Activated naive CD8-positive, alpha-beta T cell treated with anti-CD3 and anti-CD28 coated beads, Interleukin-2, amount 10 ng/mL, durations not matched to agents 7 days and 5 days (primary cell): Measurements from ENCODE around the gene XPO6. TPM values are rescaled to one million over a fixed set of nuclear protein-coding genes. Genes with fewer than 3 reads are reported as not detected.

Experiments used
- ATAC-seq: fragments of 150-1000 bp; cut with Tn5 transposase; one replicate; pipeline ENCODE4 v1.10.0; 2021; ENCODE audit warnings: low read depth, moderate library complexity
- POLR2A ChIA-PET: fragments of 350-600 bp; sonication (Branson Sonifier 250); formaldehyde crosslinking; loops from one replicate; lab custom pipeline; 2021; ENCODE audit warnings: antibody characterized with exemption; lab: Charles Lee
- DNase-seq: peaks from one replicate; pipeline ENCODE4 v3.0.0; 2021
- H3K27ac Mint-ChIP-seq: one replicate; pipeline ENCODE4 v1.8.0; 2022; ENCODE audit warnings: mild to moderate bottlenecking, mixed read lengths
- H3K27me3 Mint-ChIP-seq: one replicate; pipeline ENCODE4 v1.8.0; 2022; ENCODE audit warnings: mild to moderate bottlenecking, moderate library complexity, mixed read lengths
- H3K36me3 Mint-ChIP-seq: one replicate; pipeline ENCODE4 v1.8.0; 2021; ENCODE audit warnings: mild to moderate bottlenecking, mixed read lengths
- H3K4me1 Mint-ChIP-seq: one replicate; pipeline ENCODE4 v1.8.0; 2021; ENCODE audit warnings: mixed read lengths
- H3K4me3 Mint-ChIP-seq: one replicate; pipeline ENCODE4 v1.8.0; 2022; ENCODE audit warnings: mild to moderate bottlenecking, moderate library complexity, mixed read lengths
- H3K9me3 Mint-ChIP-seq: one replicate; pipeline ENCODE4 v1.8.0; 2021; ENCODE audit warnings: mixed read lengths
- total RNA-seq, 2 experiments: library from RNA; stranded (reverse); gene quantifications; one replicate each; pipeline ENCODE4 v1.2.3, GENCODE V29; 2021

XPO6 gene
- total RNA-seq, 2 experiments from 2014 or later = 261 to 280 TPM

DNA sequence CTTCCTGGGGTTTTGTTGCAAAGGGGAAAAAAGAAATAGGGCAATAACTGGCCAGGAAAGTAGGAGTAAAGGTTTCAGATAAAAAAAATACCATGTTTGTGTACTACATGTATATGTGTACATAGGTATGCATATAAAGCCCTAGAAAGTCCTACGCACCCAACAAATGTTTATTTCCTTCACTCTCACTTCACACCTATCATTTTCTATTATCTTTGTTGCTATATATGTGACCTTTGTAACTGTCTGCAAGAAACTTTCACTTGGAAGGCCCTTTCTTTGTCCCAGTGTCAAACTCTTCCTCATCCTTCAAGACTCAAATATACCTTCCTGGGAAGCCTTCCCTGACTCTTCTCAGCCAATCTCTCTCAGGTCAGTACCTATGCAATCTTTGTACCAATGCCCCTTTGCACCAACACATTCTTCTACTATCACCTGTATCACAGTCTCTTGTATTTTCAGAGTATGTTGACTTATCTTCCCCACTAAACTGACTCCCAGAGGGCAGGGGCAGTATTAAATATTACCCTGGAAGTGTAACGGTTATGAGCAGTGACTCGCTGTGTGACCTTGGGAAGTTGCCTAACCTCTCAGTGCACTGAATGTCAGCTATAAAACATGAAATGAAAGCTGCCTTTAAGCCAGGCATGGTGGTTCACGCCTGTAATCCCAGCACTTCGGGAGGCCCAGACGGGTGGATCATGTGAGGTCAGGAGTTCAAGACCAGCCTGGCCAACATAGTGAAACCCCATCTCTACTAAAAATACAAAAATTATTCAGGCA, 6.5 kb downstream of the XPO6 start:
- no peak for ATAC-seq
- H3K36me3 Mint-ChIP-seq = peaks cover 46% of the 10 kb centered on the region
- POLR2A ChIA-PET = interaction anchor here (0.7 to 0.9 kb wide), 2 partner anchors 26 to 61 kb away, joined by 3 to 4 read pairs; no protein-coding TSS in a partner anchor
- no peak overlapping the region for H3K4me3 Mint-ChIP-seq
- H3K4me1 Mint-ChIP-seq = peaks cover 45% of the 10 kb centered on the region
- DNase-seq = no peak
- no peaks in the 10 kb centered on the region for H3K27me3 Mint-ChIP-seq
- H3K27ac Mint-ChIP-seq = no peak overlapping the region
- H3K9me3 Mint-ChIP-seq = no peaks in the 10 kb centered on the region

DNA sequence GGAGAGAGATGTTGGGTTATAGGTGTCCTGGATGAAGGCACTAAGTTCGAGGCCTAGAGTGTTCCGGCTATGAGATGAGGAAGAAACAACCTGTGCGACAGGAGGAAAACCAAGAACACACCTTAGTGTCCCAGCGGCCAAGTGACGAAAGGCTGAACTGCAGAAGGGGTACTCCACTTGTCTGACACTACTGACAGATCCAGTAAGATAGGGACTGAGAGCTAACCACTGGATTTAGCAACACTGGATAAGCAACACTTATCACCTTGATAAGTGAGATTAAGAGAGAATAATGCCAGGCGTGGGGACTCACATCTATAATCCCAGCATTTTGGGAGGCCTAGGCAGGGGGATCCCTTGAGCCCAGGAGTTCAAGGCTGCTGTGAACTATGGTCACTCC, 7.1 kb downstream of the XPO6 start:
- POLR2A ChIA-PET = interaction anchor here (0.9 to 1.0 kb wide), 2 partner anchors 11 to 26 kb away, joined by 3 to 5 read pairs; no protein-coding TSS in a partner anchor

DNA sequence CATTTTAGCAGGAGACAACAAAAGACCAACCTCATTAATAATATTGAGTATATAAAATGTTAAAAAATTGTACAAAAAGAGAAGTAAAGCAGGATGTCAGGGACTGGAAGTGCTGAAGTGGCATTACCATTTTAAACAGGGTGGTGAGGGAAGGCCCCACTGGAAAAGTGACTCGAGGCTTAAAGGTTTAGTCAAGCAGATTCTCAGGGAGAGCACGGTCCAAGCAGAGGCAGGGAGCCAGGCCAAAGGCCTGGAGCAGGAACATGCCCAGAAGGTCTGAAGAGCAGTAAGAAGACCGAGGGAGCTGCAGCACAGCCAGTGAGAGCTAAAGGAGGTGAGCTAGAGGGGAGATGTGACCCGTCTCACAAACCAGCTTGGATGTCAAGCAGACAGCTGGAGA, 7.6 kb downstream of the XPO6 start:
- ATAC-seq = no peak
- DNase-seq = no peak
- H3K4me3 Mint-ChIP-seq = no peak overlapping the region
- H3K27me3 Mint-ChIP-seq = no peaks in the 10 kb centered on the region
- H3K36me3 Mint-ChIP-seq = peaks cover 49% of the 10 kb centered on the region
- H3K4me1 Mint-ChIP-seq = peaks cover 42% of the 10 kb centered on the region
- POLR2A ChIA-PET = interaction anchor here (0.9 to 1.0 kb wide), 2 partner anchors 11 to 25 kb away, joined by 3 to 5 read pairs; no protein-coding TSS in a partner anchor
- H3K9me3 Mint-ChIP-seq = no peaks in the 10 kb centered on the region
- H3K27ac Mint-ChIP-seq = no peak overlapping the region

More for the DNA sequence above, 7.1 kb downstream of the XPO6 start:
- Mint-ChIP-seq H3K27ac (no peak overlapping the region), H3K9me3 (no peaks in the 10 kb centered on the region), H3K4me1 (peaks cover 44% of the 10 kb centered on the region), H3K36me3 (peaks cover 51% of the 10 kb centered on the region), H3K4me3 (no peak overlapping the region), H3K27me3 (no peaks in the 10 kb centered on the region)
- DNase-seq (no peak), ATAC-seq (no peak)

DNA sequence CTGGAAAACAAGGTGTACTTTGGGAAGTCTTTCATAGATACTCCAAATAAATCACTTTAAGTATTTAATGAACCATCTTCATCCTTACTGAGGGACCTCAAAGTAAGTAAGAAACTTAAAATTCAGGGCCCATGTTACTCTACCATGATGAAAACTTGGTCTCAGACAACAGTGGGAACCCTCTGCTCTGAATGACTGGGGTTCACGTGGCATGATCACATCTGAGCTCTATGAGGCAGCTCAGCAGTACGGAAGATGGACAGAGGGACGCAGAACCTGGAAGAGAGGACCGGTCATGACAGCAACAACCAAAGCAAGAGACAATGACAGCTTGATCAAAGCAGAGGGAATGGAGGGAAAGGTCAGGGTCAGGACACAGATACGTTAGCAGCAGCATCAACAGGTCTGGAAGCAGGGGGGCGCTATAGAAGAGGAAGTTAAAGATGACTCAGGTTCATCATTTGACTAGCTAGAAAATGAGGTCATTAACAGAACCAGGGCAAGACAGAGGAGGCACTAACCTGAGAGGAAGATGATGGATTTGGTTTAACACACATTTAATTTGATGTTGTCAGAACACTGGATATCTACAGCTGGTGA, 9.5 kb downstream of the XPO6 start:
- H3K4me1 Mint-ChIP-seq = peaks cover 30% of the 10 kb centered on the region
- peaks cover 35% of the 10 kb centered on the region for H3K36me3 Mint-ChIP-seq
- DNase-seq (no peak), ATAC-seq (peak; percentile 63)
- no peaks in the 10 kb centered on the region for H3K27me3 Mint-ChIP-seq
- H3K4me3 Mint-ChIP-seq = peak overlapping the region; percentile 28
- POLR2A ChIA-PET = interaction anchor here (1.2 kb wide), 1 partner anchor 9 kb away, joined by 4 read pairs; no protein-coding TSS in a partner anchor
- H3K27ac Mint-ChIP-seq = peak overlapping the region; percentile 71
- no peaks in the 10 kb centered on the region for H3K9me3 Mint-ChIP-seq

DNA sequence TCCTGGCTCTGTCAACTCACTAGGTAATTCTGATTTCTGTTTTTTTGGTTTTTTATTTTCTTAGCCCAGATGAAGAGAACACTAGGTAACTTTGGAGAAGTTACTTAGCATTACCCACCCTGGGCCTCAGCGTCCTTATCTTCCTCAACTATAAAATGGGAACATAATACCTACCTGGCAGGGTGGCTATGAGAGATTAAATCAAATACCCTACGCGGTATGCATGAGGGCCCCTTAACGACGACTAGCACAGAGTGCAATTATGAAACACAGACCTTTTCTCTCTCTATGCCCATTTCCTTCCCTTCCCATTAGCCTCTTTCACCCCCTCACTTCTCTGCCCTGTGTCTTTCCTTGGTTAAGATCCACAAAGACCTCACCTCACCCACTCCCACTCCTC, 11.1 kb downstream of the XPO6 start:
- Mint-ChIP-seq H3K36me3 (peaks cover 28% of the 10 kb centered on the region), H3K4me3 (no peak overlapping the region), H3K4me1 (peaks cover 35% of the 10 kb centered on the region), H3K27me3 (no peaks in the 10 kb centered on the region), H3K27ac (peak overlapping the region; percentile 81), H3K9me3 (no peaks in the 10 kb centered on the region)
- DNase-seq = no peak
- POLR2A ChIA-PET = interaction anchor here (0.7 kb wide), 1 partner anchor 15 kb away, joined by 3 read pairs; no protein-coding TSS in a partner anchor
- no peak for ATAC-seq

DNA sequence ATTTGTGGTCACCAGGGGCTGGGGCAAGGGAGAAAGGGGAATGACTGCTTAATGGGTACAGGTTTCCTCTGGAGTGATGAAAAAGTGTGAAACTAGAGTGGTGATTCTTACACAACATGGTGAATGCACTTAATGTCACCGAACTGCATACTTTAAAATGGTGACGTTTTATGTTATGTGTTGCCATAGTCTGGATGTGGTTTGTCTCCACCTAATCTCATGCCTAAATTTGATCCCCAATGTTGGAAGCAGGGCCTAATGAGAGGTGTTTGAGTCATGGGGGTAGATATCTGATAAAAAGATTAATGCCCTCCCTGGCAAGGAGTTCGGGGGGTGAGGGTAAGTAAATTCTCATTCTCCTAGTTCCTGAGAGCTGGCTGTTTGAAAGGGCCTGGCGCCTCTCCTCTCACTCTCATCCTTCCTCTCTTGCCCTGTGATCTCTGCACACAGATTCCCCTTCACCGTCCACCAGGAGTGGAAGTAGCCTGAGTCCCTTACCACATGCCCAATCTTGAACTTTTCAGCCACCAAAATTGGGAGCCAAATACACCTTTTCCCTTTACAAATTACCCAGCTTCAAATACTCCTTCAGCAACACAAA, 15.3 kb downstream of the XPO6 start:
- no peaks in the 10 kb centered on the region for H3K9me3 Mint-ChIP-seq
- H3K27me3 Mint-ChIP-seq = no peaks in the 10 kb centered on the region
- no peak for DNase-seq
- peak overlapping the region; percentile 86 for H3K27ac Mint-ChIP-seq
- POLR2A ChIA-PET = interaction anchor here (0.5 to 1.3 kb wide), 3 partner anchors 14 to 17 kb away, joined by 3 to 9 read pairs (median 3); no protein-coding TSS in a partner anchor
- H3K4me3 Mint-ChIP-seq = no peak overlapping the region
- ATAC-seq = no peak
- H3K4me1 Mint-ChIP-seq = peaks cover 62% of the 10 kb centered on the region
- H3K36me3 Mint-ChIP-seq = peaks cover 28% of the 10 kb centered on the region

DNA sequence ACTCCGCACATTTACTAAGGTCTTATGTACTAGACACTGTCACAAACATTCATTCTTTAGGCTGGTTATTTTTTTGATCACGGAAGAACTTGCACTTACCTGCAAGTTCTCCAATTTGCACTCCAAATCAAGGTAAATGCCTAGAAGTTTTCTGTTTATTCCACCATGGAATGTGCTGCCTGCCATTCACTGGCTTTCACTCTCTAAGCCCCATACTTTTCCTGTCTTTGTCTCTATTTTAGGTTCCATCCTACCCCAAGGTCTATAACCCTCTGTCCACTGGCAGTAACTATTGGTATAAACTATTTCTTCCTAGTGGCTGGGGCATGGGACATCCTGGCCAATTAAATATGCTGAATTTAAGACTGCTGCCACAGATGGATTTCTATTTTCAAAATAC, 15.9 kb downstream of the XPO6 start:
- H3K36me3 Mint-ChIP-seq = peaks cover 25% of the 10 kb centered on the region

DNA sequence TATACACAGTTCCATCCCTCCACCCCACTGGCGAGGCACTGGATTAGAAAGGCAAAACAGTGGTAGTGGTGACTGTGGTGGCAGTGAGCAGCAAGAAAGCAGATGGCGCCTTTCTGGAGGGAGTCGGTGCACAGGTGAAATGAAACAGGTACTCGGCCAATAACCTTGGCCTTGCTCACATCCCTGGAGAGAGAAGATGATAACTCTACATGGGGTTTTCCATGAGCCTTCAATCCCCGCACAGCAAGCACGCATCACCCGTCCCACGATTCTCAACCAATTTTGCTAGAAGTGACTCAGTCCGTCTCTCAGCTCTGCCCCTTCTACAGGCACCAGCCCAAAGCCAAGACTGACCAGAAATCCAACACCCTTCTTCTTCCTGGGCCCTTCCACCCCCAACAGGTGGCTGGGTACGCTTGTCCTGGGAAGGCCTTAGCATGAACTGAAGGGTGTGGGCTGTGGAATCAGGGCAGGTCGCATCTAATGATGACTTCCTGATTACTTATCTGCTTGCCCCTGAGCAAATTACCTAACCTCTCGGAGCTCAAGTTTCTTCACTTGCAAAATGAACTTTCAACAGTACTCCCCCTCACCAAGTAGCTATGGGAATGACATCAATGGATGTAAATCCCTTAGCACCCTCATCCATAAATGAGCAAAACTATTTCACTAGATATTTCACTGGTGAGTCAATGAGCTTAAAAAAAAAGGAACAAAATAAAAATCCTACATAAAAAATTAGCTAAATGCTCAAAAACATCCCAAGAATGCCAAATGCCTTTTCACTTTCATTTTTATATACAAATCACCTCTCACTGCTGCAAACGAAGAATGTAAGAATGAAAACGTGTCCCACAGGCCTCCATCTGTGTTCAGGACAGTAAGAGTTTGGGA, 18.0 kb downstream of the XPO6 start:
- no peaks in the 10 kb centered on the region for H3K27me3 Mint-ChIP-seq
- peak overlapping the region; percentile 79 for H3K4me3 Mint-ChIP-seq
- peaks cover 73% of the 10 kb centered on the region for H3K4me1 Mint-ChIP-seq
- POLR2A ChIA-PET = interaction anchor here (0.7 to 5.8 kb wide), 7 partner anchors 11 to 53 kb away, joined by 3 to 71 read pairs (median 3); partner anchors contain the start of gene XPO6
- DNase-seq = peak; percentile 56
- H3K36me3 Mint-ChIP-seq = peaks cover 19% of the 10 kb centered on the region
- peak; percentile 26 for ATAC-seq
- no peaks in the 10 kb centered on the region for H3K9me3 Mint-ChIP-seq
- peak overlapping the region; percentile 94 for H3K27ac Mint-ChIP-seq

More for the DNA sequence above, 15.9 kb downstream of the XPO6 start:
- Mint-ChIP-seq H3K4me1 (peaks cover 60% of the 10 kb centered on the region), H3K4me3 (no peak overlapping the region), H3K9me3 (no peaks in the 10 kb centered on the region), H3K27ac (peak overlapping the region; percentile 54), H3K27me3 (no peaks in the 10 kb centered on the region)
- POLR2A ChIA-PET = no interaction called here
- ATAC-seq (no peak), DNase-seq (no peak)

DNA sequence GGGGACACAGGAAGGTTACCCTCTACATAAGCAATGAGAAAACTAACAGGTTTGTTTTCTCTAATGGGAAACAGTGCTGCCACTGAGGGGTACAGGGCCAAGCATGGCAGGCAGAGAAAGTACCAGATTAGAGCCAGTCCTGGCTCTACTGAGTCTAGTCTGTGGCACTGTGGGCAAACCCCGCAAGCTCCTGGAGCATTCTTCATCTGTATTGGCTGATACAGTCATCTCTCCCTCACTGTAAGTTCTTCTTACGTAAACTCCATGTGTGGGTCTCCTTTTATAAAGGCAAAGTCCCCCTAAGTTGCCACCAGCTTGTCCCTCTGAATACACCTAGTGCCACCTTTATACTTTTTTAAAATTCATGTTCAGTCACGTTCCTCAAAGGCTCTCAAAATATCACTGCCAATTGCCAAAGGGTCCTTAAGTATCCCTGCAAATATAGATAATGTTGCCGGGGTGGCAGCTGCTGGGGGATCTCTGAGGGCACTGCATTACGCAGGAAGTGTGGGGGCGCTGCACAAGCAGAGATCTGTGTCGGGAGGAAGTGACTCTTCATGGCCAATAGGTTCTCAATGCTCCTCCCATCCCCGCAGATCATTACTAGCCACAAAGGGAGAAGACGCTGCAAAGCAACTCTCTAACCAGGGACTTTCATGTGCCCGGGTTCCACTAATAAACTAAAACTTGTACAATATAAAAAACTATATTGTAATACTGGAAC, 18.8 kb downstream of the XPO6 start:
- POLR2A ChIA-PET = interaction anchor here (0.6 to 5.8 kb wide), 9 partner anchors 8 to 52 kb away, joined by 3 to 71 read pairs (median 3); partner anchors contain the start of gene XPO6
- Mint-ChIP-seq H3K27me3 (no peaks in the 10 kb centered on the region), H3K4me3 (peak overlapping the region; percentile 79), H3K4me1 (peaks cover 81% of the 10 kb centered on the region), H3K9me3 (no peaks in the 10 kb centered on the region), H3K27ac (peak overlapping the region; percentile 94), H3K36me3 (peaks cover 21% of the 10 kb centered on the region)
- ATAC-seq = peak; percentile 88
- DNase-seq = peak; percentile 68

DNA sequence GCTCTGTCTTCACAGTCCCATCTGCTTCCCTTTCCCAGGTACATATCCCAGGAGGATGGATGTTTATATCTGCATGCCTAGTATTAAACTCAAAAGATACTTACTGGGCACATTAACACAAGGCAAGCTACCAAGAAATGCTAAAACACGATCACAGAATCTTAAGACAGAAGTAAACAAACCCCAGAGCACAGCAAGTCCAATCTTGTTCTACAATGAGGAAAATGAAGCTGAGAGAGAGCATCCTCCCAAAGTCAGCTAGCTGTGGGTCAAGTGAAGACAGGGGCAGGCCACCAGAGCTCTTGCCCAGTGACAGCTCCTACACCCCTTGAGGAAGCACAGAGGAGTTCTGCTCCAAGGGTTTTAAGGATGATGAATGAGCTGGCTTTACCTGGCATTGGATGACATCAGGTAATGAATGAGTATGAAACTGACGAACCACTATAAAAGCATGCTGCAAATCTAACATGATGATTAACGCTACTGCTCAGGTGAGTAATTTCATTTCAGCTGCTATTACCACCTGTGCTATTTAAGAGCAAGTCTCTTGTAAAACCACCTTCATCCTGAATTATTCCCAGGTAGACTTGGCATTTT, 20.3 kb downstream of the XPO6 start:
- peaks cover 87% of the 10 kb centered on the region for H3K4me1 Mint-ChIP-seq
- POLR2A ChIA-PET = interaction anchor here (0.6 to 5.8 kb wide), 4 partner anchors 10 to 42 kb away, joined by 4 to 71 read pairs (median 7); partner anchors contain the start of gene XPO6
- H3K27ac Mint-ChIP-seq = peak overlapping the region; percentile 84
- DNase-seq = no peak
- no peak for ATAC-seq
- no peaks in the 10 kb centered on the region for H3K9me3 Mint-ChIP-seq
- H3K36me3 Mint-ChIP-seq = peaks cover 23% of the 10 kb centered on the region
- H3K4me3 Mint-ChIP-seq = peak overlapping the region; percentile 41
- H3K27me3 Mint-ChIP-seq = no peaks in the 10 kb centered on the region

DNA sequence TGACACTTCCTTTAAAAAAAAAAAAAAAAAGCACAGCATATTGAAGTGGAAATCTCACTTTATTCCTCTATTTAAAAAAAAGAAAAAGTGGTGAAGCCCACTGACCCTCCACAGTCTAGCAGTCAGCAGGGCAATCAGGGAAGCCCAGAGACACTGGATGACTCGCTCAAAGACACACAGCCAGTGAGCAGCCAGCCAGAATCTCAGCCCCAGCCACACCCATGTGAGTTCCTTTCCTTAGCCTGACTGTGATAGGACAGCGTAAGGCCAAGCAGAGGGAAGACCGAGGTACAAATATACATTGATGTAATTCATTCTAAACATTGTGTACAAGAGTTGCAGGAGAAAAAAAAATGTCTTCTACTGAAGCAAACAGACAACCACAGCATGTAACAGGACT, 22.5 kb downstream of the XPO6 start:
- DNase-seq = no peak
- H3K9me3 Mint-ChIP-seq = peaks cover 1% of the 10 kb centered on the region
- H3K4me1 Mint-ChIP-seq = peaks cover 84% of the 10 kb centered on the region
- peaks cover 25% of the 10 kb centered on the region for H3K36me3 Mint-ChIP-seq
- H3K4me3 Mint-ChIP-seq = peak overlapping the region; percentile 59
- ATAC-seq = peak; percentile 48
- no peaks in the 10 kb centered on the region for H3K27me3 Mint-ChIP-seq
- POLR2A ChIA-PET = interaction anchor here (0.7 to 3.6 kb wide), 8 partner anchors 10 to 52 kb away, joined by 3 to 35 read pairs (median 6); partner anchors contain the start of gene XPO6
- peak overlapping the region; percentile 89 for H3K27ac Mint-ChIP-seq
